ENCODE measurements around the gene BCL11A.

Gene BCL11A

GRCh38 chr2:60412620-60413019 lies 140.8 kb downstream of the BCL11A start:
- no peak overlapping the region for H3K27ac ChIP-seq

GRCh38 chr2:60412027-60412426 lies 141.4 kb downstream of the BCL11A start:
- no peak overlapping the region for H3K4me2 ChIP-seq
- no peak overlapping the region for H3K4me3 ChIP-seq (IDR thresholded peaks at IDR 0.05; ENCODE audit: insufficient read depth, low read depth, low read length)
- TF ChIP-seq CTCF (conservative IDR thresholded peaks at IDR 0.05; ENCODE audit: low read depth, low read length) = no peak
- no peaks in the 10 kb centered on the region for H3K27me3 ChIP-seq (ENCODE audit: insufficient read depth, low read depth)
- no peaks in the 10 kb centered on the region for H4K20me1 ChIP-seq (ENCODE audit: insufficient read depth)
- H3K9ac ChIP-seq = no peak overlapping the region
- no peak overlapping the region for H2AFZ ChIP-seq (ENCODE audit: low read depth)
- H3K4me1 ChIP-seq (ENCODE audit: low read depth, poor library complexity, severe bottlenecking) = no peaks in the 10 kb centered on the region
- no peak overlapping the region for H3K27ac ChIP-seq
- no peaks in the 10 kb centered on the region for H3K36me3 ChIP-seq (ENCODE audit: insufficient read depth)
- no peaks in the 10 kb centered on the region for H3K79me2 ChIP-seq (ENCODE audit: insufficient read depth, low read depth)

More at GRCh38 chr2:60412620-60413019, 140.8 kb downstream of the BCL11A start:
- Histone ChIP-seq H4K20me1 (ENCODE audit: insufficient read depth) (no peaks in the 10 kb centered on the region), H3K4me1 (ENCODE audit: low read depth, poor library complexity, severe bottlenecking) (no peaks in the 10 kb centered on the region), H3K79me2 (ENCODE audit: insufficient read depth, low read depth) (no peaks in the 10 kb centered on the region), H3K27me3 (ENCODE audit: insufficient read depth, low read depth) (no peaks in the 10 kb centered on the region), H3K9ac (no peak overlapping the region), H2AFZ (ENCODE audit: low read depth) (no peak overlapping the region), H3K4me3 (IDR thresholded peaks at IDR 0.05; ENCODE audit: insufficient read depth, low read depth, low read length) (no peak overlapping the region), H3K36me3 (ENCODE audit: insufficient read depth) (no peaks in the 10 kb centered on the region), H3K4me2 (no peak overlapping the region)
- TF ChIP-seq CTCF (conservative IDR thresholded peaks at IDR 0.05; ENCODE audit: low read depth, low read length) = no peak

GRCh38 chr2:60411295-60411694 lies 142.2 kb downstream of the BCL11A start:
- Histone ChIP-seq H3K4me1 (ENCODE audit: low read depth, poor library complexity, severe bottlenecking) (no peaks in the 10 kb centered on the region), H4K20me1 (ENCODE audit: insufficient read depth) (no peaks in the 10 kb centered on the region), H3K27me3 (ENCODE audit: insufficient read depth, low read depth) (no peaks in the 10 kb centered on the region), H3K4me3 (IDR thresholded peaks at IDR 0.05; ENCODE audit: insufficient read depth, low read depth, low read length) (no peak overlapping the region), H3K27ac (no peak overlapping the region), H3K9ac (no peak overlapping the region), H3K4me2 (no peak overlapping the region), H2AFZ (ENCODE audit: low read depth) (no peak overlapping the region), H3K36me3 (ENCODE audit: insufficient read depth) (no peaks in the 10 kb centered on the region), H3K79me2 (ENCODE audit: insufficient read depth, low read depth) (no peaks in the 10 kb centered on the region)
- TF ChIP-seq CTCF (conservative IDR thresholded peaks at IDR 0.05; ENCODE audit: low read depth, low read length) = no peak

GRCh38 chr2:60410456-60411146 lies 142.9 kb downstream of the BCL11A start:
- no peak for TF ChIP-seq CTCF (conservative IDR thresholded peaks at IDR 0.05; ENCODE audit: low read depth, low read length)
- H3K4me1 ChIP-seq (ENCODE audit: low read depth, poor library complexity, severe bottlenecking) = no peaks in the 10 kb centered on the region
- H3K79me2 ChIP-seq (ENCODE audit: insufficient read depth, low read depth) = no peaks in the 10 kb centered on the region
- no peak overlapping the region for H3K27ac ChIP-seq
- H3K27me3 ChIP-seq (ENCODE audit: insufficient read depth, low read depth) = no peaks in the 10 kb centered on the region
- H2AFZ ChIP-seq (ENCODE audit: low read depth) = no peak overlapping the region
- no peak overlapping the region for H3K9ac ChIP-seq
- H3K36me3 ChIP-seq (ENCODE audit: insufficient read depth) = no peaks in the 10 kb centered on the region
- no peak overlapping the region for H3K4me2 ChIP-seq
- H3K4me3 ChIP-seq (IDR thresholded peaks at IDR 0.05; ENCODE audit: insufficient read depth, low read depth, low read length) = no peak overlapping the region
- no peaks in the 10 kb centered on the region for H4K20me1 ChIP-seq (ENCODE audit: insufficient read depth)

Data from KMS-11 (cell line).